Measurements from ENCODE around the gene NIT1. TPM values are rescaled to one million over a fixed set of nuclear protein-coding genes. Genes with fewer than 3 reads are reported as not detected.

Gene NIT1
- total and polyA plus RNA-seq, 9 of the 15 experiments (the other 6 are each of a cell fraction or from before 2014, with no cell fraction given) = 18.4 to 76.0 (median 33.7) TPM

DNA sequence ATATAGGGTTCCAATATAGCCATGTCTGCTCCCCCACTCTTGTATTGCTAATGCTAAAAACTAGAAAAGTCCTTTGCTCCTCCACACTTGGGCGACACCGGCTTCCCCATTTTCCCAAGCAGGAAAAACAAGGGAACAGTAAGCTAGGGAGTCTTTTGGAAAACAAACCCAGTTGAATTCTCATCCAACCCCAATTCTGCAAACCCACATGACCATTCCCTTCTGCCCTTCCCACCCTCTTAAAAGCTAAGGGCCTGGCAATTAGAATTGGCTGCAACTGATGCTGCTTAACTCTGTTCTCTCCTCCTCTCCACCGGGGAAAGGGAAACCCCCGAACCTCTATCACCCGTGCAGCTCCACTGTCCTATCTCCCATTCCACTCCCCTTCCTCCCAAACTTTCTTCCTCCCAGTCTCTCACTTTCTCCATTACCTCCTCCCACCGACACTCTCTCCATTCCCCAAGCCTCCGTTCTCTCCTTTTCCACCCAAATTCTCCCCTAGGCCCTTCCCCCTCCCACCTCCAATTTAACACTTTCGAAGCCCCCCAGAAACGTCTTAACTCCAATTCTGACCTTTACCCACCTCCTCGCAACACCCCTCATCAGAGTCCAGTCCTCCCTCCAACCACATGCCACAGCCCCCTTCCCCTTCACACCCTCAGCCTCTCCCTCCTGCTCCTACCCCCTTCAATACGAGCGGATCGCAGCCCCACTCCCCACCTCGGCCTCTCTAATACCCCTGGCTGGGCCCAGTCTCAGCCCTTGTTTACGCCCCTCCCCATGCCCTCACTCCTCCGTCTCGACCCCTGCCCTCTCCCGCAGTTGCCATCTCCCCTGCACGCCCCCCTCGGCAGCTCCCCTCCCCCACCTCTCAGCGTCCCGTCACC lies 13.9 kb downstream of the NIT1 start (continued):
- TF ChIP-seq PRDM10 (IDR thresholded peaks at IDR 0.05; ENCODE audit: partially characterized antibody) (no peak), CHCHD3 (CRISPR knock-in tag; IDR thresholded peaks at IDR 0.05) (no peak), ZNF830 (CRISPR knock-in tag; IDR thresholded peaks at IDR 0.05) (no peak), KLF13 (tag; IDR thresholded peaks at IDR 0.05; ENCODE audit: borderline replicate concordance, low read depth) (no peak), RBBP5 (IDR thresholded peaks at IDR 0.05; ENCODE audit: borderline replicate concordance, insufficient read depth, low read length, poor library complexity, severe bottlenecking) (peak; percentile 7), BCOR (IDR thresholded peaks at IDR 0.05) (0 out of 2 replicates have a peak, but pooled peaks have one; percentile 23), SUPT5H (IDR thresholded peaks at IDR 0.05) (peak; percentile 23), PTRF (tag; IDR thresholded peaks at IDR 0.05) (no peak), ZNF778 (CRISPR knock-in tag; IDR thresholded peaks at IDR 0.05) (no peak), RNF219 (CRISPR knock-in tag; IDR thresholded peaks at IDR 0.05) (no peak), SETDB1 (IDR thresholded peaks at IDR 0.05; ENCODE audit: low read length) (no peak), ARID4B (CRISPR knock-in tag; IDR thresholded peaks at IDR 0.05) (peak; percentile 40), PRMT5 (CRISPR knock-in tag; IDR thresholded peaks at IDR 0.05) (no peak), ZNF232 (CRISPR knock-in tag; IDR thresholded peaks at IDR 0.05) (no peak)
- TF ChIP-seq, protein P1, sequence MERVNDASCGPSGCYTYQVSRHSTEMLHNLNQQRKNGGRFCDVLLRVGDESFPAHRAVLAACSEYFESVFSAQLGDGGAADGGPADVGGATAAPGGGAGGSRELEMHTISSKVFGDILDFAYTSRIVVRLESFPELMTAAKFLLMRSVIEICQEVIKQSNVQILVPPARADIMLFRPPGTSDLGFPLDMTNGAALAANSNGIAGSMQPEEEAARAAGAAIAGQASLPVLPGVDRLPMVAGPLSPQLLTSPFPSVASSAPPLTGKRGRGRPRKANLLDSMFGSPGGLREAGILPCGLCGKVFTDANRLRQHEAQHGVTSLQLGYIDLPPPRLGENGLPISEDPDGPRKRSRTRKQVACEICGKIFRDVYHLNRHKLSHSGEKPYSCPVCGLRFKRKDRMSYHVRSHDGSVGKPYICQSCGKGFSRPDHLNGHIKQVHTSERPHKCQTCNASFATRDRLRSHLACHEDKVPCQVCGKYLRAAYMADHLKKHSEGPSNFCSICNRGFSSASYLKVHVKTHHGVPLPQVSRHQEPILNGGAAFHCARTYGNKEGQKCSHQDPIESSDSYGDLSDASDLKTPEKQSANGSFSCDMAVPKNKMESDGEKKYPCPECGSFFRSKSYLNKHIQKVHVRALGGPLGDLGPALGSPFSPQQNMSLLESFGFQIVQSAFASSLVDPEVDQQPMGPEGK (CRISPR knock-in tag; IDR thresholded peaks at IDR 0.05; ENCODE audit: borderline replicate concordance) = no peak

All from K562 (cell line).